B cell (primary cell): Measurements from ENCODE around the gene POU2AF1. TPM values are rescaled to one million over a fixed set of nuclear protein-coding genes. Genes with fewer than 3 reads are reported as not detected.
A peak's percentile ranks its signal among the peaks of the same experiment; 100 is the strongest.

Source experiments
- ATAC-seq: fragments of 200-7000 bp; cut with Tn5 transposase; one replicate; pipeline ENCODE4 v1.10.0; 2021; ENCODE audit warnings: low read depth, mild to moderate bottlenecking, moderate number of reproducible peaks, moderate library complexity
- CTCF ChIA-PET: fragments of 350-600 bp; sonication (Branson Sonifier 250); formaldehyde crosslinking; loops from one replicate; lab custom pipeline; 2021; ENCODE audit warnings: antibody characterized with exemption, inconsistent platforms; lab: Charles Lee
- POLR2A ChIA-PET: fragments of 350-600 bp; sonication (Branson Sonifier 250); formaldehyde crosslinking; loops from one replicate; lab custom pipeline; 2021; ENCODE audit warnings: antibody characterized with exemption; lab: Charles Lee
- DNase-seq: peaks from one replicate; pipeline ENCODE4 v3.0.0; 2013
- H2AFZ ChIP-seq: 2 replicates; pipeline ENCODE4 v1.6.1; 2012; ENCODE audit warnings: mild to moderate bottlenecking, low read depth, low read length; ENCODE audit not compliant: insufficient read depth, poor library complexity, severe bottlenecking
- H3K27ac ChIP-seq, 2 donors: 1 replicate in 1 of 2; 2 replicates in 1 of 2; pipeline ENCODE4 v1.5.1; 2012 to 2013; ENCODE audit warnings: low read length in 2 of 2, mild to moderate bottlenecking in 2 of 2, moderate library complexity in 1 of 2
- H3K27me3 ChIP-seq, 4 experiments: fragments of 200-600 bp in 1 of 4; sonication (generic) in 1 of 4; replicated peaks in 1 of 4; 1 replicate in 2 of 4; 2 replicates in 2 of 4; pipeline versions ENCODE4 v1.6.1 to v1.7.0; 2013 to 2016; ENCODE audit warnings: low read length in 3 of 4, mild to moderate bottlenecking in 2 of 4, mixed read lengths in 1 of 4, moderate library complexity in 1 of 4; ENCODE audit not compliant: insufficient read depth in 4 of 4, control insufficient read depth in 3 of 4; ENCODE audit errors: control extremely low read depth in 1 of 4
- H3K36me3 ChIP-seq, 2 experiments: replicated peaks in 1 of 2; 1 replicate in 1 of 2; 2 replicates in 1 of 2; pipeline versions ENCODE4 v1.6.1 to v1.7.1; 2013; ENCODE audit warnings: low read length in 1 of 2; ENCODE audit not compliant: insufficient read depth in 2 of 2, control insufficient read depth in 1 of 2; ENCODE audit errors: control extremely low read depth in 1 of 2, extremely low read depth in 1 of 2
- H3K4me1 ChIP-seq, 2 donors: fragments of 200-600 bp in 1 of 2; sonication (generic) in 1 of 2; 1 replicate in 1 of 2; 2 replicates in 1 of 2; pipeline versions ENCODE4 v1.5.1 to v1.6.1; 2013 to 2017; ENCODE audit warnings: low read length in 2 of 2; ENCODE audit not compliant: control insufficient read depth in 2 of 2, insufficient read depth in 2 of 2
- H3K4me2 ChIP-seq: replicated peaks from 2 replicates; pipeline ENCODE3; 2012; ENCODE audit warnings: mild to moderate bottlenecking, low read depth, low read length; ENCODE audit not compliant: poor library complexity, severe bottlenecking
- H3K4me3 ChIP-seq, 5 experiments: fragments of 200-600 bp in 1 of 5; sonication (generic) in 1 of 5; 1 replicate in 3 of 5; 2 replicates in 2 of 5; pipeline versions ENCODE4 v1.5.1 to v1.7.0; 2011 to 2016; ENCODE audit warnings: low read length in 4 of 5, mild to moderate bottlenecking in 4 of 5, low read depth in 2 of 5, control low read depth in 1 of 5, moderate library complexity in 1 of 5; ENCODE audit not compliant: insufficient read depth in 1 of 5; ENCODE audit errors: control extremely low read depth in 1 of 5, extremely low read depth in 1 of 5
- H3K79me2 ChIP-seq: fragments of 200-600 bp; sonication (generic); one replicate; pipeline ENCODE4 v1.6.0; 2016; ENCODE audit warnings: low read length; ENCODE audit not compliant: control insufficient read depth, insufficient read depth
- H3K9ac ChIP-seq: fragments of 200-600 bp; sonication (generic); 2 replicates; pipeline ENCODE4 v1.6.1; 2017; ENCODE audit warnings: mild to moderate bottlenecking, low read length, moderate library complexity
- H3K9me3 ChIP-seq, 3 donors: one replicate each; pipeline versions ENCODE4 v1.6.1 to v1.7.1; 2013; ENCODE audit warnings: low read length in 2 of 3; ENCODE audit not compliant: control insufficient read depth in 2 of 3, insufficient read depth in 1 of 3; ENCODE audit errors: control extremely low read depth in 1 of 3
- H4K20me1 ChIP-seq: 2 replicates; pipeline ENCODE4 v1.6.0; 2012; ENCODE audit warnings: mild to moderate bottlenecking, low read length; ENCODE audit not compliant: insufficient read depth, control insufficient read depth, poor library complexity, severe bottlenecking
- H3K27ac Mint-ChIP-seq: one replicate; pipeline ENCODE4 v1.8.0; 2021; ENCODE audit warnings: mixed read lengths
- H3K27me3 Mint-ChIP-seq: one replicate; pipeline ENCODE4 v1.8.0; 2021; ENCODE audit warnings: mixed read lengths
- H3K4me1 Mint-ChIP-seq: one replicate; pipeline ENCODE4 v1.8.0; 2021; ENCODE audit warnings: mixed read lengths
- H3K4me3 Mint-ChIP-seq: one replicate; pipeline ENCODE4 v1.8.0; 2021; ENCODE audit warnings: mixed read lengths
- H3K9me3 Mint-ChIP-seq: one replicate; pipeline ENCODE4 v1.8.0; 2022; ENCODE audit warnings: mixed read lengths; ENCODE audit not compliant: insufficient read depth
- CTCF ChIP-seq: fragments of 200-600 bp; IDR thresholded peaks from one replicate; pipeline ENCODE4 v1.8.0; 2022; ENCODE audit warnings: antibody characterized with exemption, mild to moderate bottlenecking
- EZH2 ChIP-seq: IDR thresholded peaks from 2 replicates; pipeline ENCODE4 v1.6.1; 2012; ENCODE audit warnings: borderline replicate concordance, low read depth, mild to moderate bottlenecking, moderate library complexity, low read length; ENCODE audit not compliant: insufficient read depth, poor library complexity, severe bottlenecking
- WGBS: methylation state at CpG from one replicate; pipeline ENCODE4 v1.1.5; 2013; ENCODE audit warnings: missing lambda C conversion rate; ENCODE audit not compliant: insufficient coverage; 5-methylcytosine and 5-hydroxymethylcytosine counted together
- intact Hi-C: fragments of 100-400 bp; cut with micrococcal nuclease; formaldehyde crosslinking; loops from one replicate; pipeline ENCODE4 v1.10.0; 2022
- polyA plus RNA-seq: library from polyadenylated mRNA; depleted of rRNA; stranded (reverse); fragments of >200 nt; gene quantifications from 2 replicates; pipeline ENCODE4 v1.2.3, GENCODE V29; 2012
- total RNA-seq, 2 donors: library from RNA; stranded (reverse); fragments of 120-200 nt in 1 of 2; gene quantifications; 1 replicate in 1 of 2; 2 replicates in 1 of 2; pipeline versions ENCODE4 v1.2.3 to v1.2.4, GENCODE V29; 2013 to 2022

Gene POU2AF1
- total and polyA plus RNA-seq, 2 donors (not counting 1 experiment from before 2014, with no cell fraction given): 308 to 407 TPM

DNA sequence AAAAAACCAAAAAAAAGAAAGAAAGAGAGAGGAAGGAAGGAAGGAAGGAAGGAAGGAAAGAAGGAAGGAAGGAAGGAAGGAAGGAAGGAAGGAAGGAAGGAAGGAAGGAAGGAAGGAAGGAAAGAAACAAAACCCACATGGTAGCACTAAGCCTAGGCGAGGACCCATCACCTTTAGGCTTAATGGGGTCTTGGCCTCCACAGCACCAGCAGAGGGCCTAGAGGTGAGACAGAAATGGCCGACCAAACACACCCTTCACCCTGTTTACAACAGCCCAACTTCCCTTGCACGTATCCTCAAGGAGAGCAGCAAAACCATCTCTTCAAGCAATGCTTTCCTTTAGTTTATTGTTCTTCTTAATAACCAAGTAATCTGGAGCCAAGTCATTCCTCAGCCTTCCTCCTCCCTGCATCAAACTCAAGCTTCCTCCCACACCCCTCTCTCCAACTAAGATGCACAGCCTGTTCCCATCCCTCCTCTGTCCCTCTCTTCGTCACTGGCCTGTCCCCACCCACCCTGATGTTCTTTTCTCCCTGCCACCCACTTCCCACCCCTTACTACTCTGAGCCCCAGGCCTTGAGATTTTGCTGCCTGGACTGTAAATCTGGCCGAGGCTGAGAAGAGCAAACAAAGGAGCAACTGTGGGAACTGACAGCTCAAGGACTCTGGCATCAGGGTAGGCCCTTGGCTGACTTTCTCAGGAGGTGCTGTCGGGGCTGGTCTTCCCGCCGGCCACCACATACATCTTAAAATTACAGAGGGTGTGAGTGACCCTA lies 26.0 kb downstream of the POU2AF1 start:
- intact Hi-C loops: no loop called here
- TF ChIP-seq CTCF: no peak
- TF ChIP-seq EZH2: no peak
- Histone ChIP-seq H4K20me1 (peaks cover 50% of the 10 kb centered on the region), H3K79me2 (peaks cover 8% of the 10 kb centered on the region), H3K4me2 (no peak overlapping the region), H2AFZ (no peak overlapping the region), H3K4me1 (peaks cover 18 to 24% of the 10 kb centered on the region in 2 donors), H3K27ac (peak overlapping the region in 1 of 2 donors; percentile 71), H3K4me3 (no peak overlapping the region), H3K9me3 (peaks cover 0 to 5% (median 0%) of the 10 kb centered on the region in 3 donors), H3K9ac (no peak overlapping the region), H3K36me3 (peaks cover 1 to 71% of the 10 kb centered on the region in 2 experiments), H3K27me3 (no peaks in the 10 kb centered on the region)
- peaks cover 62% of the 10 kb centered on the region for H3K4me1 Mint-ChIP-seq
- H3K9me3 Mint-ChIP-seq: no peaks in the 10 kb centered on the region
- POLR2A ChIA-PET: no interaction called here
- 88% methylated on average over 5 of the region's 8 CpGs for WGBS
- peak; percentile 27 for DNase-seq
- peak; percentile 37 for ATAC-seq
- H3K27ac Mint-ChIP-seq: peak overlapping the region; percentile 85
- CTCF ChIA-PET: interaction anchor here (3.0 to 32.5 kb wide), 3 partner anchors 11 to 70 kb away, joined by 10 to 922 read pairs (median 16); no protein-coding TSS in a partner anchor
- H3K27me3 Mint-ChIP-seq: no peaks in the 10 kb centered on the region
- H3K4me3 Mint-ChIP-seq: no peak overlapping the region

DNA sequence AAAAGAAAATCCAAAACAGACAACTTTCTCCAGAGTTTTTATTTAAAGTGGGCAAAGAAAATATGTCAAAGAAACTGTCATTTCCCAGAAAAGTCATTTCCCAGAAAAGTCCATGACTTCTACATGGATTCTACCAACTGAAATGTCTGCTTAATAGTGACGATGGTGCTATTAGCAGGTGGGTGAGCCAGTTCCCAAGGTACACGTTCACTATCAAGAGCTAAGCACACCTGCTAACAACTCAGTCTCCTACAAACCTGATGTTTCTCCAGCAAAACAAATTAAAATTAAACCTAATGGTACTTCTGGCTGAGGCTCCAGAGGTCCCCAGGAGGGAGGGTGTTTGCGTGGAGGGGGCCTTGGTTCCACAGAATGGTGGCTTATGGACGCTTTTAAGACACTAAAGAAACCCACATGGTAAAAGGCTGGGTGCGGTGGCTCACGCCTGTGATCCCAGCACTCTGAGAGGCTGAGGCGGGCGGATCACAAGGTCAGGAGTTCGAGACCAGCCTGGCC lies 26.8 kb downstream of the POU2AF1 start:
- DNase-seq (no peak), ATAC-seq (no peak)
- H3K79me2 ChIP-seq: no peaks in the 10 kb centered on the region
- H3K4me1 ChIP-seq: peaks cover 18 to 23% of the 10 kb centered on the region in 2 donors
- no peak overlapping the region for H3K9ac ChIP-seq
- Mint-ChIP-seq H3K27ac (peak overlapping the region; percentile 15), H3K27me3 (no peaks in the 10 kb centered on the region), H3K4me1 (peaks cover 66% of the 10 kb centered on the region), H3K9me3 (no peaks in the 10 kb centered on the region), H3K4me3 (no peak overlapping the region)
- no peak overlapping the region for H3K4me2 ChIP-seq
- ChIA-PET POLR2A (no interaction called here), CTCF (interaction anchor here (1.1 to 32.5 kb wide), 3 partner anchors 10 to 69 kb away, joined by 3 to 922 read pairs (median 16); no protein-coding TSS in a partner anchor)
- peaks cover 0 to 5% (median 0%) of the 10 kb centered on the region in 3 donors for H3K9me3 ChIP-seq
- H3K36me3 ChIP-seq: peaks cover 1 to 63% of the 10 kb centered on the region in 2 experiments
- no peaks in the 10 kb centered on the region for H3K27me3 ChIP-seq
- H4K20me1 ChIP-seq: peaks cover 41% of the 10 kb centered on the region
- WGBS: 100% methylated on average over 2 of the region's 9 CpGs
- no peak overlapping the region for H3K4me3 ChIP-seq
- peak overlapping the region in 1 of 2 donors; percentile 71 for H3K27ac ChIP-seq
- TF ChIP-seq CTCF: no peak
- no peak for TF ChIP-seq EZH2
- intact Hi-C loops: no loop called here
- H2AFZ ChIP-seq: no peak overlapping the region
